HEK293 (cell line): Measurements from ENCODE around the gene EMD.

ENCODE experiments used
- CTCF ChIP-seq: fragments of 450-650 bp; formaldehyde crosslinking; IDR thresholded peaks from 2 replicates; pipeline ENCODE4 v1.5.1; 2016; ENCODE audit warnings: missing biosample characterization, missing genetic modification characterization
- HIC1 ChIP-seq: fragments of 450-650 bp; formaldehyde crosslinking; IDR thresholded peaks from 2 replicates; pipeline ENCODE4 v1.5.1; 2016; ENCODE audit warnings: missing biosample characterization, missing genetic modification characterization
- KLF1 ChIP-seq: fragments of 450-650 bp; formaldehyde crosslinking; IDR thresholded peaks from 2 replicates; pipeline ENCODE4 v1.5.1; 2016; ENCODE audit warnings: missing biosample characterization, missing genetic modification characterization
- KLF8 ChIP-seq: fragments of 450-650 bp; formaldehyde crosslinking; IDR thresholded peaks from 2 replicates; pipeline ENCODE4 v1.5.1; 2016; ENCODE audit warnings: missing biosample characterization, missing genetic modification characterization
- KLF9 ChIP-seq: fragments of 450-650 bp; formaldehyde crosslinking; IDR thresholded peaks from 2 replicates; pipeline ENCODE4 v1.5.1; 2016; ENCODE audit warnings: missing biosample characterization, missing genetic modification characterization, low read depth
- MYNN ChIP-seq: fragments of 450-650 bp; formaldehyde crosslinking; IDR thresholded peaks from 2 replicates; pipeline ENCODE4 v1.5.1; 2016; ENCODE audit warnings: missing biosample characterization, missing genetic modification characterization, borderline replicate concordance
- PATZ1 ChIP-seq: fragments of 450-650 bp; formaldehyde crosslinking; IDR thresholded peaks from 2 replicates; pipeline ENCODE4 v1.5.1; 2016; ENCODE audit warnings: missing biosample characterization, missing genetic modification characterization
- PRDM1 ChIP-seq: fragments of 450-650 bp; formaldehyde crosslinking; IDR thresholded peaks from 2 replicates; pipeline ENCODE4; 2016; ENCODE audit warnings: missing biosample characterization, missing genetic modification characterization
- SP7 ChIP-seq: fragments of 450-650 bp; formaldehyde crosslinking; IDR thresholded peaks from 2 replicates; pipeline ENCODE4 v1.5.1; 2016; ENCODE audit warnings: missing biosample characterization, missing genetic modification characterization
- TCF7L2 ChIP-seq: IDR thresholded peaks from 2 replicates; pipeline ENCODE4 v1.6.1; 2011; ENCODE audit warnings: low read depth, mild to moderate bottlenecking, inconsistent platforms, low read length, moderate library complexity, borderline replicate concordance
- TRIM28 ChIP-seq: IDR thresholded peaks from 2 replicates; pipeline ENCODE4 v1.6.1; 2011; ENCODE audit warnings: low read length, control low read depth, borderline replicate concordance
- ZBTB10 ChIP-seq: fragments of 450-650 bp; formaldehyde crosslinking; IDR thresholded peaks from 2 replicates; pipeline ENCODE4 v1.5.1; 2016; ENCODE audit warnings: missing biosample characterization, missing genetic modification characterization
- ZBTB11 ChIP-seq: fragments of 450-650 bp; formaldehyde crosslinking; conservative IDR thresholded peaks from 2 replicates; pipeline ENCODE4 v1.5.1; 2016; ENCODE audit warnings: low read depth, missing biosample characterization, missing genetic modification characterization
- ZFP69B ChIP-seq: fragments of 450-650 bp; formaldehyde crosslinking; IDR thresholded peaks from 2 replicates; pipeline ENCODE4 v1.5.1; 2016; ENCODE audit warnings: missing biosample characterization, missing genetic modification characterization
- ZNF157 ChIP-seq: fragments of 450-650 bp; formaldehyde crosslinking; IDR thresholded peaks from 2 replicates; pipeline ENCODE4 v1.5.1; 2016; ENCODE audit warnings: missing biosample characterization, missing genetic modification characterization
- ZNF184 ChIP-seq: fragments of 450-650 bp; IDR thresholded peaks from 2 replicates; pipeline ENCODE4 v1.5.1; 2018; ENCODE audit warnings: missing biosample characterization, mild to moderate bottlenecking, missing genetic modification characterization
- ZNF211 ChIP-seq: fragments of 450-650 bp; formaldehyde crosslinking; IDR thresholded peaks from 2 replicates; pipeline ENCODE4 v1.5.1; 2016; ENCODE audit warnings: low read depth, missing biosample characterization, missing genetic modification characterization
- ZNF37A ChIP-seq: fragments of 450-650 bp; IDR thresholded peaks from 2 replicates; pipeline ENCODE4 v1.5.1; 2018; ENCODE audit warnings: missing biosample characterization, missing genetic modification characterization
- ZNF513 ChIP-seq: fragments of 450-650 bp; IDR thresholded peaks from 2 replicates; pipeline ENCODE4 v1.5.1; 2018; ENCODE audit warnings: missing biosample characterization, missing genetic modification characterization
- ZNF626 ChIP-seq: fragments of 450-650 bp; sonication (Bioruptor Pico); formaldehyde crosslinking; IDR thresholded peaks from 2 replicates; pipeline ENCODE4 v1.5.1; 2018; ENCODE audit warnings: missing biosample characterization, missing genetic modification characterization, inconsistent platforms
- ZNF692 ChIP-seq: fragments of 450-650 bp; formaldehyde crosslinking; IDR thresholded peaks from 2 replicates; pipeline ENCODE4 v1.5.1; 2016; ENCODE audit warnings: missing biosample characterization, missing genetic modification characterization
- ZXDB ChIP-seq: fragments of 450-650 bp; formaldehyde crosslinking; IDR thresholded peaks from 2 replicates; pipeline ENCODE4 v1.5.1; 2016; ENCODE audit warnings: missing biosample characterization, missing genetic modification characterization

The EMD gene

GRCh38 chrX:154368630-154369448 lies 10.3 kb upstream of the EMD start (continued):
- TF ChIP-seq ZBTB10 (tag by site-specific recombination), result peak; percentile 22; the same call in 1 of the 2 replicates
- TF ChIP-seq ZNF37A (tag by site-specific recombination), result no peak
- TF ChIP-seq KLF9 (tag by site-specific recombination), result peak; percentile 54
- TF ChIP-seq KLF1 (tag by site-specific recombination), result peak; percentile 76
- no peak for TF ChIP-seq MYNN
- TF ChIP-seq PATZ1 (tag by site-specific recombination), result peak; percentile 62; the same call in 1 of the 2 replicates
- TF ChIP-seq ZNF626 (tag by site-specific recombination), result no peak
- TF ChIP-seq KLF8 (tag by site-specific recombination), result no peak
- peak; percentile 96 for TF ChIP-seq ZFP69B (tag by site-specific recombination)
- peak; percentile 41; the same call in 1 of the 2 replicates for TF ChIP-seq HIC1
- no peak for TF ChIP-seq TCF7L2
- TF ChIP-seq ZNF157 (tag by site-specific recombination), result no peak
- peak; percentile 67 for TF ChIP-seq SP7 (tag by site-specific recombination)
- TF ChIP-seq ZNF513 (tag by site-specific recombination), result no peak
- no peak for TF ChIP-seq TRIM28
- no peak for TF ChIP-seq CTCF (tag by site-specific recombination)
- TF ChIP-seq ZNF211, result no peak
- TF ChIP-seq PRDM1, result no peak
- no peak for TF ChIP-seq ZNF184 (tag by site-specific recombination)
- TF ChIP-seq ZNF692 (tag by site-specific recombination), result peak; percentile 97
- no peak for TF ChIP-seq ZBTB11
- TF ChIP-seq ZXDB, result no peak
